22Rv1 (cell line): ENCODE data around the gene STARD9.

Experiments used
- ZFX ChIP-seq: fragments of 450-650 bp; IDR thresholded peaks from 2 replicates; pipeline ENCODE4 v1.6.1; 2017; ENCODE audit warnings: antibody characterized with exemption, borderline replicate concordance
- TF ChIP-seq, protein P1 (sequence below): fragments of 450-650 bp; IDR thresholded peaks from 2 replicates; pipeline ENCODE4 v1.5.1; 2017; ENCODE audit warnings: mild to moderate bottlenecking

DNA sequence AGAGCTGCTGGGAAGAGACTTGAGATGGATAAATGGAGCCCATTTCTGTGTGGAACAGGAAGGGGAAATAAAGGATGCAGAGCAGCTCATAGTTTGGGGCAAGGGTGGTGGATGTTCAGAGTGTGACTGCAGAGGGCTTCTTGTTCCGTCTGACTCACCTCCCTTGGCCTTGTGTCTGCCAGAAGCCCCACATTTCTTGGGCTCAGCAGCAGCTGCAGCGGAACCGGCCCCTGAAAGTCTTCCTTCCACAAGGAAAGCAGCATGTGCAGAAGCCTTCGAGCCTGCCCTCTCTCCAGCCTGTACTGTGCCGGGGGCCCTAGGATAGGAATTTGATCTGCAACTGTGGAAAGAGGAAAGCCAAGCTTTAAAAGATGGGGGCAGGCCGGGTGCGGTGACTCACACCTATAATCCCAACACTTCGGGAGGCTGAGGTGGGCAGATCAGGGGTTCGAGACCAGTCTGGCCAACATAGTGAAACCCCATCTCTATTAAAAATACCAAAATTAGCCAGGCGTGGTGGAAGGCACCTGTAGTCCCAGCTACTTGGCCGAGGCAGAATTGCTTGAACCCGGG is 150.0 kb downstream of the STARD9 start:
- TF ChIP-seq, protein P1, sequence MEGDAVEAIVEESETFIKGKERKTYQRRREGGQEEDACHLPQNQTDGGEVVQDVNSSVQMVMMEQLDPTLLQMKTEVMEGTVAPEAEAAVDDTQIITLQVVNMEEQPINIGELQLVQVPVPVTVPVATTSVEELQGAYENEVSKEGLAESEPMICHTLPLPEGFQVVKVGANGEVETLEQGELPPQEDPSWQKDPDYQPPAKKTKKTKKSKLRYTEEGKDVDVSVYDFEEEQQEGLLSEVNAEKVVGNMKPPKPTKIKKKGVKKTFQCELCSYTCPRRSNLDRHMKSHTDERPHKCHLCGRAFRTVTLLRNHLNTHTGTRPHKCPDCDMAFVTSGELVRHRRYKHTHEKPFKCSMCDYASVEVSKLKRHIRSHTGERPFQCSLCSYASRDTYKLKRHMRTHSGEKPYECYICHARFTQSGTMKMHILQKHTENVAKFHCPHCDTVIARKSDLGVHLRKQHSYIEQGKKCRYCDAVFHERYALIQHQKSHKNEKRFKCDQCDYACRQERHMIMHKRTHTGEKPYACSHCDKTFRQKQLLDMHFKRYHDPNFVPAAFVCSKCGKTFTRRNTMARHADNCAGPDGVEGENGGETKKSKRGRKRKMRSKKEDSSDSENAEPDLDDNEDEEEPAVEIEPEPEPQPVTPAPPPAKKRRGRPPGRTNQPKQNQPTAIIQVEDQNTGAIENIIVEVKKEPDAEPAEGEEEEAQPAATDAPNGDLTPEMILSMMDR: no peak
- TF ChIP-seq ZFX: no peak
